ENCODE data around the gene TTC13. TPM values are rescaled to one million over a fixed set of nuclear protein-coding genes. Genes with fewer than 3 reads are reported as not detected.
A peak's percentile ranks its signal among the peaks of the same experiment; 100 is the strongest.

TTC13 gene
- total RNA-seq, 1 donor from 2014 or later: 18.6 TPM

- intact Hi-C loops (cut with DNase I): no loop called here
- H3K36me3 ChIP-seq: peaks cover 47% of the 10 kb centered on the region
- no peak overlapping the region for H3K27ac ChIP-seq
- no peak overlapping the region for H3K4me3 ChIP-seq
- peaks cover 6% of the 10 kb centered on the region for H3K4me1 ChIP-seq
- ATAC-seq: no peak
- no peaks in the 10 kb centered on the region for H3K9me3 ChIP-seq
- no peak for DNase-seq
- H3K27me3 ChIP-seq: no peaks in the 10 kb centered on the region
- TF ChIP-seq, protein P1, sequence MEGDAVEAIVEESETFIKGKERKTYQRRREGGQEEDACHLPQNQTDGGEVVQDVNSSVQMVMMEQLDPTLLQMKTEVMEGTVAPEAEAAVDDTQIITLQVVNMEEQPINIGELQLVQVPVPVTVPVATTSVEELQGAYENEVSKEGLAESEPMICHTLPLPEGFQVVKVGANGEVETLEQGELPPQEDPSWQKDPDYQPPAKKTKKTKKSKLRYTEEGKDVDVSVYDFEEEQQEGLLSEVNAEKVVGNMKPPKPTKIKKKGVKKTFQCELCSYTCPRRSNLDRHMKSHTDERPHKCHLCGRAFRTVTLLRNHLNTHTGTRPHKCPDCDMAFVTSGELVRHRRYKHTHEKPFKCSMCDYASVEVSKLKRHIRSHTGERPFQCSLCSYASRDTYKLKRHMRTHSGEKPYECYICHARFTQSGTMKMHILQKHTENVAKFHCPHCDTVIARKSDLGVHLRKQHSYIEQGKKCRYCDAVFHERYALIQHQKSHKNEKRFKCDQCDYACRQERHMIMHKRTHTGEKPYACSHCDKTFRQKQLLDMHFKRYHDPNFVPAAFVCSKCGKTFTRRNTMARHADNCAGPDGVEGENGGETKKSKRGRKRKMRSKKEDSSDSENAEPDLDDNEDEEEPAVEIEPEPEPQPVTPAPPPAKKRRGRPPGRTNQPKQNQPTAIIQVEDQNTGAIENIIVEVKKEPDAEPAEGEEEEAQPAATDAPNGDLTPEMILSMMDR (IDR thresholded peaks at IDR 0.05): no peak
Observed at GRCh38 chr1:230910755-230911117, 67.9 kb downstream of the TTC13 start.

DNA sequence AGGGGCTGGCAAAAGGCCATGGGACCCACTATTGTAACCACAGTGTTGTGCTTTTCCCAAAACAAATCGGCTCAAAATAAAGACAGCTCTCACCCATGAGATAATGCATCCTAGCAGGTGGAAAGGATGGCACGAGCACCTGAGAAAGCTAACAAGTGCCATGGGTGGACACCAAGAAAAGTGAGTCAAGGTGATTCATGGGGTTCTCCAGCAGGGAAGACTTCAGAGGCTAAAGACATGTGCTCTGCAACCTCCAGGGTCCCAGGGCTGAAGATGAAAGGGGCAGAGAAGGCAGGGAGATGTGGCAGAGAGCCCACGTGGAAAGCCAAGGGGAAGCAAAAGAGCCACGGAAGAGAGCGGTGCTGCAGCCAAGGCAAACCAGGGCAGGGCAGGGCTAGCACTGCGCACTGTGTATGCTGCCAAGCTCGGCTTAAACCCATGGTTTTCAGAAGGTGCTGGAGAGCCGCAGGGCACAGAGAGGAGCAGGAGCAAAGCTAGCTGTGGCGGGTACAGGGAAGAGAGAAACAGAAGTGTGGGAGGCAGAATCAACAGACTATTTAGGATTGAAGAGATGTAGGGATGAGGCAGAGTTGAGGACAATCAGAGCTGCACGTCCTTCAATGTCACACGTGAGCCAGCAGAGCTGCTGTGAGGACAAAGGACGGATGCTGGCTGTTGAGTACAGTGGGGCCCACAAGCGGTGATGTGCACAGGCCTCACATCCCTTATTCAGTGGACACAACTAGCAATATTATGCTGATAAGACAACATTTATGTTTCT is 68.5 kb downstream of the TTC13 start:
- no peak for DNase-seq
- peak; percentile 28 for ATAC-seq
- Histone ChIP-seq H3K27me3 (no peaks in the 10 kb centered on the region), H3K27ac (no peak overlapping the region), H3K4me1 (peaks cover 6% of the 10 kb centered on the region), H3K9me3 (no peaks in the 10 kb centered on the region), H3K4me3 (no peak overlapping the region), H3K36me3 (peaks cover 46% of the 10 kb centered on the region)
- TF ChIP-seq, protein P1 (IDR thresholded peaks at IDR 0.05): no peak
- intact Hi-C loops (cut with DNase I): no loop called here

DNA sequence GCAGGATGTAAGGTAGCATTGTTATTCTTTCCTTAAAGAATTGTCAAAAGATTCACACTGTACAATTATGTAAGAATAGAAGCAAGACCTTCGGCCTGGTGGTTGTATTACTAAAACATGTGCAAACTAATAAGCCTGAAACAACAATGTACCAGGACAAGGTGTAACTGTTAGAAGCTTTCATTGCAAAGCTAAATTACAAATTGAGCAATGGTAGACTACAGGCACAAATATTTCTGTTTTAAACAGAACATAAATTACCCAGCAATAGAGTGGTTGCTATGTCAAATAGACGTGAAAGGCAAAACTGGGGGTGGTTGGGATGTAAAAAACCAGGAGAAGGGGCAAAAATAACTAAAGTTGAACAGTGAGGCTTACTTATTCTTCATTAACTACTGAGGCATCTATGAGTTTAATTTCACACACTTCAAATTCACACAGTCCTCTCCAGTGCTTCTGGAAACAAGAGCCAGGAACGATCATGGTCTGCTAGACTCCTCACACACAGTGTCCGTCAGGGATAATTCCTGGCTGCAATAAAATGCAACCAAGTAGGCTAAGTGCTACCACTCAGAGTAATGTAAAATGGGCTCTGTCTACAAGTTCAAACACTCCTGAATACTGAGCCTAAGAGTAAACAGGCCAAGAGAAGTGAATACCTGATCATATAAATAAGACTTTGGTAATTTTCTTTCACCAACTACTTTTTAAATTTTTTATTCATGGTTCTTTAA is 71.0 kb downstream of the TTC13 start:
- ATAC-seq: peak; percentile 78
- intact Hi-C loops (cut with DNase I): no loop called here
- Histone ChIP-seq H3K4me1 (peaks cover 6% of the 10 kb centered on the region), H3K27me3 (no peaks in the 10 kb centered on the region), H3K36me3 (peaks cover 44% of the 10 kb centered on the region), H3K9me3 (no peaks in the 10 kb centered on the region), H3K27ac (peak overlapping the region; percentile 17), H3K4me3 (no peak overlapping the region)
- DNase-seq: no peak
- TF ChIP-seq, protein P1 (IDR thresholded peaks at IDR 0.05): no peak

- TF ChIP-seq, protein P1 (IDR thresholded peaks at IDR 0.05): no peak
- DNase-seq: no peak
- Histone ChIP-seq H3K4me3 (no peak overlapping the region), H3K27me3 (no peaks in the 10 kb centered on the region), H3K9me3 (no peaks in the 10 kb centered on the region), H3K4me1 (peaks cover 12% of the 10 kb centered on the region), H3K36me3 (peaks cover 30% of the 10 kb centered on the region), H3K27ac (no peak overlapping the region)
- intact Hi-C loops (cut with DNase I): no loop called here
- no peak for ATAC-seq
Observed at GRCh38 chr1:230906226-230906625, 72.4 kb downstream of the TTC13 start.

DNA sequence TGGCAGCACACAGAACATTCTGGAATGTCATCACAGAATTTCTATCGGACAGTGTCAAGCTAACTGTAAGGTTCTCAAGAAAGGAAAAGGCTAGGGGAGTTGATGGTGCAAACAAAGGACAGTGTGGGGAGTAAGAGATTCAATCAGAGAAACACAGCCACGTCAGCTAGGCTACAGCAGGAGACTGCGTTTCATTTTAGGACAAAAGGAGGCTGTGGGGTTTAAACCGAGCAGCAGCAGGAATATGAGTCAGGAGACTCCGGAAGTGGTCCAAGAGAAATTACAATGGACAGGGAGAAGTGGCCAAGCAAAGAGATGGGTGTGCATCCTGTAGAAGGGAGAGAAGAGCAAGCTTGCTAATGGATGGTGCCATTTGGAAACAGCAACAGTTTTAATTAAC is 72.9 kb downstream of the TTC13 start:
- peaks cover 27% of the 10 kb centered on the region for H3K36me3 ChIP-seq
- TF ChIP-seq, protein P1 (IDR thresholded peaks at IDR 0.05): no peak
- ATAC-seq: no peak
- H3K27me3 ChIP-seq: no peaks in the 10 kb centered on the region
- DNase-seq: no peak
- no peak overlapping the region for H3K4me3 ChIP-seq
- H3K9me3 ChIP-seq: no peaks in the 10 kb centered on the region
- peaks cover 16% of the 10 kb centered on the region for H3K4me1 ChIP-seq
- H3K27ac ChIP-seq: no peak overlapping the region
- intact Hi-C loops (cut with DNase I): no loop called here
